Ramos (cell line): ENCODE results near the gene CDH20.

Experiments
- in situ Hi-C: fragments of 300-500 bp; cut with MboI; formaldehyde crosslinking; loops from one replicate; pipeline ENCODE4 v1.14.3; 2022; ENCODE audit warnings: low sequenced_read_pairs; ENCODE audit not compliant: unreplicated experiment

CDH20 gene

GRCh38 chr18:61333271-61333745, at the start of gene CDH20:
Gene CDH20, plus strand, starts transcription at chr18:61333430.
- in situ Hi-C loops: no loop called here

- in situ Hi-C loops: no loop called here
These were observed 49.2 kb upstream of the CDH20 start for GRCh38 chr18:61284039-61284438.

- in situ Hi-C loops: no loop called here
These were observed 47.5 kb upstream of the CDH20 start for GRCh38 chr18:61285777-61286176.

GRCh38 chr18:61286867-61287266, 46.4 kb upstream of the CDH20 start:
- in situ Hi-C loops: no loop called here

- in situ Hi-C loops: no loop called here
These were observed 42.6 kb upstream of the CDH20 start for GRCh38 chr18:61290616-61291015.

- in situ Hi-C loops: no loop called here
These were observed 40.8 kb upstream of the CDH20 start for GRCh38 chr18:61292280-61293035.

GRCh38 chr18:61295153-61295552, 38.1 kb upstream of the CDH20 start:
- in situ Hi-C loops: no loop called here

- in situ Hi-C loops: no loop called here
These were observed 25.2 kb upstream of the CDH20 start for GRCh38 chr18:61308004-61308403.

- in situ Hi-C loops: no loop called here
These were observed 24.3 kb upstream of the CDH20 start for GRCh38 chr18:61308795-61309393.

GRCh38 chr18:61322265-61322873, 10.9 kb upstream of the CDH20 start:
- in situ Hi-C loops: no loop called here

GRCh38 chr18:61323951-61324350, 9.3 kb upstream of the CDH20 start:
- in situ Hi-C loops: no loop called here

- in situ Hi-C loops: no loop called here
These were observed 6.8 kb upstream of the CDH20 start for GRCh38 chr18:61326407-61326806.

GRCh38 chr18:61329398-61329797, 3.8 kb upstream of the CDH20 start:
- in situ Hi-C loops: no loop called here

GRCh38 chr18:61331051-61331450, 2.2 kb upstream of the CDH20 start:
- in situ Hi-C loops: no loop called here

- in situ Hi-C loops: no loop called here
These were observed 688 bp downstream of the CDH20 start for GRCh38 chr18:61333746-61334490.

- in situ Hi-C loops: no loop called here
These were observed 1.2 kb downstream of the CDH20 start for GRCh38 chr18:61334491-61334850.

- in situ Hi-C loops: no loop called here
These were observed 1.9 kb downstream of the CDH20 start for GRCh38 chr18:61334951-61335683.

GRCh38 chr18:61335684-61336555, 2.7 kb downstream of the CDH20 start:
- in situ Hi-C loops: no loop called here

- in situ Hi-C loops: no loop called here
These were observed 3.5 kb downstream of the CDH20 start for GRCh38 chr18:61336766-61337165.
